ENCODE results near the gene ARHGEF7. TPM values are rescaled to one million over a fixed set of nuclear protein-coding genes. Genes with fewer than 3 reads are reported as not detected.
A peak's percentile ranks its signal among the peaks of the same experiment; 100 is the strongest.

The ARHGEF7 gene
- total RNA-seq, 1 experiment from 2014 or later = 29.3 TPM

DNA sequence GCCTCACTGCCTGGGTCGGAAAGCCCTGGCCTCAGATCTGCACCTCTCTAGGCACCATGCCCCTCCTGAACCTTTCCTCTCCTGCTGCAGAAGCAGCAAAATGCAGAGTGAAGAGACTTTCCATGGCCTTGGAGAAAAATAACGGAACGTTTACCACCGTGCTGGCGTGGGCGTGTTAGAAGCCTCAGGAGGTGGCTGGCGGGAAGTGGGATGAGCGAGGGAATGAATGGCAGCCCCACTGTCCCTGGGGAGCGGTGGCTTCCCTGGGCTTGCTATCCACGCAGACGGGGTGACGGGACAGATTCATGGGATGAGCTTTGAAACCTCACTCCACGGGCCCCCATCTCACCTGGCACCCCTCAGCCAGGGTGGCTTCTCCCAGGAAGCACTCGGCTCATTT is 209.6 kb downstream of the ARHGEF7 start:
- in situ Hi-C loops (cut with HindIII; ENCODE audit: low sequenced_read_pairs) = no loop called here
- DNase-seq (ENCODE audit: low spot score) = no peak

DNA sequence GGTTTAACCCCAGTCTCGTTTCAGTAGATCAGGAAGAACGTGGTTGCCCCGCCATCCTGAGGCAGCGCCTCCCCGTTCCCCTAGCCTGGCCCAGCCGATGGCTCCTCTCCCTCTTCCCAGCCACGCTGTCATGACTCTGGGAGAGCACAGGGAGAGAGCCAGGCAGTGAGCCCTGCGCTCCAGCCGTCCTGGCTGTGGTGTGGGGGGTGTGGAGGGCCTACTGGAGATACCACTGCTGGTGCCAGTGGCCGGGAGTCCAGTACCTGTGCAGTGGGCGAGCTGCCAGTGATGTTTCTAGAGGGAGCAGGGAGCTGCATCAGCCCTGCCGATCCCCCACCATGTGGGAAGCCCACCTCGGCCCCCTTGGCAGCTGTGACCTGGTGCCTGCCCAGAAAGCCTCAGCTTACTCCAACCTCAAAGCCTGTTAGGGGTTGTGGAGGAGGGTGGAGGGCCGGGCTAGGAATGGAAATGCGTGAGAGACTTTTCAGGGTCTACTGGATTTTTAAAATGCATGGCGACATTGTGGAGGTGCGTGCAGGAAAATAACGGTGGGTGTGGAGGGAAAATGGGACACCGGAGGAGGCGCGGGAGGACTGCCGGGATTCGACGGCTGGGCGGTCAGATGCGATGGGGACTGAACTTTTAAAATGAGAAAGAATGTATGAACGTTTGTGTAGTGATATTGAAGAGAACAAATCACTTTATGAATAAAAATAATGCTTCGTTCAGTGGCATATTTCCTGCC is 210.2 kb downstream of the ARHGEF7 start:
- no peak for DNase-seq (ENCODE audit: low spot score)
- in situ Hi-C loops (cut with HindIII; ENCODE audit: low sequenced_read_pairs) = no loop called here

DNA sequence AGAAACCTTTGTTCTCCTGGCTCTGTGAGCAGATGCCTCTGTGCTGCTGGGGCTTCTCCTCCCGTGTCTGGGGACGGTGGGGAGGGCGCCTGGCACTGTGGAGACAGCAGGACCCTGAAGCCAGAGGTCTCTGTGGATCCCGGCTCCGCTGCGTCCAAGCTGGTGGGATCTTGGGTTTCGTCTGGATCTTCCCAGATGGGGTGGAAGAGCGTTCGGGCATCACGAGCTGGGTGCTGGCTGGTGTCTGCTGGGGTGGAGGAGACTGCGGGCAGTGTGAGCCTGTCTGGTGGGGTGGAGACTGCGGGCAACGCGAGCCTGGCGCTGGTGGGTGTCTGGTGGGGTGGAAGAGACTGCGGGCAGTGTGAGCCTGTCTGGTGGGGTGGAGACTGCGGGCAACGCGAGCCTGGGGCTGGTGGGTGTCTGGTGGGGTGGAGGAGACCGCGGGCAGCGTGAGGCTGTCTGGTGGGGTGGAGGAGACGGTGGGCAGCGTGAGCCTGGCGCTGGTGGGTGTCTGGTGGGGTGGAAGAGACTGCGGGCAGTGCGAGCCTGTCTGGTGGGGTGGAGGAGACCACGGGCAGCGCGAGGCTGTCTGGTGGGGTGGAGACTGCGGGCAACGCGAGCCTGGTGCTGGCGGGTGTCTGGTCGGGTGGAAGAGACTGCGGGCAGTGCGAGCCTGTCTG is 211.0 kb downstream of the ARHGEF7 start:
- no peak for DNase-seq (ENCODE audit: low spot score)
- in situ Hi-C loops (cut with HindIII; ENCODE audit: low sequenced_read_pairs) = no loop called here

- in situ Hi-C loops (cut with HindIII; ENCODE audit: low sequenced_read_pairs) = no loop called here
- no peak for DNase-seq (ENCODE audit: low spot score)
Measured at GRCh38 chr13:111326621-111326965, 211.5 kb downstream of the ARHGEF7 start.

DNA sequence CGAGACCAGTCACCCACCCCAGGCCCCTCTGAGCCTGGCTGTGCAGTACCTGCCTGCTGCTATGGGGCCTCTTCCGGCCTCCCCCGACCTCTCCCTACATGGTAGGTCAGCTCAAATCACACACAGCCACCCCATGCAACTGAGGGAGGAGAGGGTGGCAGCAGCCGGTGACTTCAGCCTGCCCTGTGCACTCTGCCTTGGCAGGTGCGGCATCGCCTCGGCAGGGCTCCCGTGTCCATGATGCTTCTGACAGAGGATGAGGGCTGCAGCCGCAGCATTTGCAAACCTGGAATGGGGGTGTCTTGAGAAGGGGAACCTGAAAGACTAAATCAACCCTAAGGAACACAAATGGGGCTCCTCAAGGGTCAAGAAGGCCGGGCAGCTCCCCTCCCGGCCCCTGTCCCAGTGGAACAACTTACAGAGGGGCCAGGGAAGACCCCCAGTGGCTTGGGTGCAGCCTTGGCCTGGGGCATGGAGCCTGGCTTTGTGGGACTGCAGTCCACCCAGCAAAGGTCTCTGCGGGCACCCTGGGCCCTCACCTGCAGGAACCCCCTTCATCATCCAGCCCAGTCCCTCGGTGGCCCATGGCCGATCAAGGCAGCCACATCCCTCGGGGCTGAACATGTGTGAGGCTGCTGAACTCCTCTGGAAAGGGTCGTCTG is 212.0 kb downstream of the ARHGEF7 start:
- DNase-seq (ENCODE audit: low spot score) = no peak
- in situ Hi-C loops (cut with HindIII; ENCODE audit: low sequenced_read_pairs) = no loop called here

- no peak for DNase-seq (ENCODE audit: low spot score)
- in situ Hi-C loops (cut with HindIII; ENCODE audit: low sequenced_read_pairs) = no loop called here
Measured at GRCh38 chr13:111327730-111328573, 212.8 kb downstream of the ARHGEF7 start.

DNA sequence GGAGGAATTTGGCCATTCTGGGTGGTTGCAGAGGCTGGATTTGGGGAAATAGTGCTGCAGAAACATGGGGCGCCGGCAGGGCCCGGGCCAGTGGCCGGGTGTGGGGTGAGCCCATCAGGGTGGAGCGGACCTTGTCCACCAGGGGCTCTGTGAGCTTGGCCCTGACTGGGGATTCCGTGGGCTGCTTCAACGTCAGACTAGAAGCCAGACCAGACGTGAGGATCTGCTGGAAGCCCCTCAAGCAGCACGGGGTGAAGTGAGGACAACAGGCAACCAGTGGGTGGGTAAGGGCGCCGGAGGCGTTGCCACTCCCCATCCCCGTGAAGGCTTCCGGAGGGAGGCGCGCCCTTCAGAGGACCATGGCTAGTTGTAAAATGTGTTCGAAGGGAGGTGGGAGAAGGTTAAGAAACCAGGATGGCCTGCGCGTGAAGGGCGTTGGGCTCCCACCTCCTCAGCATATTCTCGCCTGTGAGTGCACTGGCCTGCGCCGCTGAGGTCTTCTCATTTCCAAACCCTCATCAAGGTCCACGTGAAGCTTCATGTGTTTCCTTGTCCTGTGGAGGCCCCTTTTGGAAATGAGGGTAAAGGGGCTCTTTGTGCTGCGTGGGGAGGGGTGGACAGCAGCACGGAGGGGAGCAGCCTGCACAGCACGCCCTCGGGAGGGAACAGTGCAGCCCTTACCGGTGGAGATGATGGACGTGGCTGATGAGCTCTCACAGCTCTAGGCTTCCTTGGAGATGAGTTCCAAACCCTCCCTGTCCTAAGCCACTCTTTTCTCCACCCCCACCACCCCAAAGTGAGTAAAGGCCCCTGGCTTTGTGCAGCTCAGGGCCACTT is 213.7 kb downstream of the ARHGEF7 start:
- in situ Hi-C loops (cut with HindIII; ENCODE audit: low sequenced_read_pairs) = no loop called here

DNA sequence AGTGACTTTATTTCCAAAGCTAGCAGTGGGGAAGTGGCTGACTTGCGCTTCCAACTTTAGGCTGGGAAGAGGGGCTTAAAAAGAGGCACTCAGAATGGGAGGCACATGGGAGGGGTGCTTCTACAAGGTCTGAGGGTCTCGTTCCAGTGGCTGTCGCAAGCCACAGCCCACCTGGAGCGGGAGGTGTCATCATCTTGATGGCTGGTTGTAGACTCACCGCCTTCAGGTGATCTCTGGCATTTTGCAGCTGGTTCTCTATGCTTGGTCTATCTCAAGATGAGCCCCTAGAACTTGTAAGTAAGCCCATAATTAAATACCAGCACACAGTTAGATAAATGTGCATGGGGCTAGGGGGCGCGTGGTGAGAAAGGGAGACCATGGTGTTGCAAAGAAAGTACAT is 214.5 kb downstream of the ARHGEF7 start:
- in situ Hi-C loops (cut with HindIII; ENCODE audit: low sequenced_read_pairs) = no loop called here
- no peak for DNase-seq (ENCODE audit: low spot score)

More for the DNA sequence above, 213.7 kb downstream of the ARHGEF7 start:
- DNase-seq (ENCODE audit: low spot score) = no peak

- no peak for DNase-seq (ENCODE audit: low spot score)
- in situ Hi-C loops (cut with HindIII; ENCODE audit: low sequenced_read_pairs) = no loop called here
Measured at GRCh38 chr13:111330066-111330610, 215.0 kb downstream of the ARHGEF7 start.

GRCh38 chr13:111335298-111335697 is 220.2 kb downstream of the ARHGEF7 start:
- peak; percentile 73 for DNase-seq (ENCODE audit: low spot score)
- in situ Hi-C loops (cut with HindIII; ENCODE audit: low sequenced_read_pairs) = no loop called here

DNA sequence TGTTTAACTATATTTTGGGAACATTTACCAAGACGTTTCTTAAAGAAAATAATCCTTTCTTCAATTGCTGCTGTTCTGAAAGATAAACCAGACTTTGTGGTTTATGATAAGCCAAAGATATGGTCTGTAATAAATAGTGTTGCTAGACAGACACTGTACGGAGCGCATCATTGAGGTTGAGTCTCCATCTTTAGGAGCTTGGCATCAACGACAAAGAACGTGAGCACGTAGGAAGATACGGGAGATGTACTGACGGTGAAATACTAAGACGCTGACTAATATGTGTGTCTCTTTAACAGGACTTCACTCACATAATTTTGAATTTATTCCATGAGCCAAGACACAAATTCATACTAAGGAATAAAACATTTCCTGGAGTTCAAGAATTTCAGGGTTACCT is 221.6 kb downstream of the ARHGEF7 start:
- no peak for DNase-seq (ENCODE audit: low spot score)
- in situ Hi-C loops (cut with HindIII; ENCODE audit: low sequenced_read_pairs) = no loop called here

DNA sequence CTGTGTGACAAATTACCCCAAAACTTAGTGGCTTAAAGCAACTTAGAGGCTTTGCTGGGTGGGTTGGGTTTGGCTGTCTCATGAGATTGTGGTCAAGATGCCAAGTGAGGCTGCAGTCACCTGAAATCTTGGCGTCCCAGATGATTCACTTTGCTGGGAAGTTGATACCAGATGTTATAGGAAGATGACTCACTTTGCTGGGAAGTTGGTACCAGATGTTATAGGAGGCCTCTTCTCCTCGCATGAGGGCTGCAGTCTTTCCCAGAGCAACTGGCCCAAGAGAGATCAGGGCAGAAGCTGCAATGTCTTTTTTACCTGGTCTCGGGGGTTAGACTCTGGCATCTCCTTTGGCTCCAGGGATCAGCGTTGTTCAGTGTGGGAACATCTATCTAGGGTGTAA is 222.1 kb downstream of the ARHGEF7 start:
- DNase-seq (ENCODE audit: low spot score) = no peak
- in situ Hi-C loops (cut with HindIII; ENCODE audit: low sequenced_read_pairs) = no loop called here

- no peak for DNase-seq (ENCODE audit: low spot score)
- in situ Hi-C loops (cut with HindIII; ENCODE audit: low sequenced_read_pairs) = no loop called here
Measured at GRCh38 chr13:111337741-111338140, 222.6 kb downstream of the ARHGEF7 start.

- in situ Hi-C loops (cut with HindIII; ENCODE audit: low sequenced_read_pairs) = no loop called here
- no peak for DNase-seq (ENCODE audit: low spot score)
Measured at GRCh38 chr13:111338841-111339240, 223.7 kb downstream of the ARHGEF7 start.

- DNase-seq (ENCODE audit: low spot score) = no peak
Measured at GRCh38 chr13:111339366-111340143, 224.4 kb downstream of the ARHGEF7 start.

GRCh38 chr13:111341886-111342285 is 226.8 kb downstream of the ARHGEF7 start:
- in situ Hi-C loops (cut with HindIII; ENCODE audit: low sequenced_read_pairs) = no loop called here
- no peak for DNase-seq (ENCODE audit: low spot score)

More at GRCh38 chr13:111339366-111340143, 224.4 kb downstream of the ARHGEF7 start:
- in situ Hi-C loops (cut with HindIII; ENCODE audit: low sequenced_read_pairs) = no loop called here

DNA sequence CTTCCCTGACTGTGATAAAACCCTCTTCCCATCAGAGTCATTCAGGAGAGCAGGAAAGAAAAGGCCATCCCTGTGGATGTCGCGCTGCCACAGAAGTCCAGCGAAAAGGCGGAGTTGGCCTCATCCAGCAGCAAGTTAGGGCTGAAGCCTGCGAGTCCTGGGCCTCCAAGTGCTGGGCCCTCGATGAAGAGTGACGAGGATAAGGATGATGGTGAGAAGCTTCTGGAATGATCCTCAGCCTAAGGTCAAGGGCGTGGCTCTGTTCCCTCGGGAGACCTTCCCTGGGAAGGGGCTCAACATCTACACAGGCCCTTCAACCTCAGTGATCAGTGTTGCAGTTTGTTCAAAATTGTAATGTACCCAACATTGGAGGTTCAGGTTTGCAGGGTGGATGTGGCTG is 227.6 kb downstream of the ARHGEF7 start:
- DNase-seq (ENCODE audit: low spot score) = no peak
- in situ Hi-C loops (cut with HindIII; ENCODE audit: low sequenced_read_pairs) = no loop called here

All from G401 (cell line).